Hepatocyte (in vitro differentiated cells): Measurements from ENCODE around the gene ADAMTSL4. TPM values are rescaled to one million over a fixed set of nuclear protein-coding genes. Genes with fewer than 3 reads are reported as not detected.

Source experiments
- DNase-seq: peaks from one replicate; pipeline ENCODE4 v3.0.0-alpha.2; 2016; ENCODE audit warnings: low spot score
- H2AFZ ChIP-seq: fragments of 200-600 bp; sonication (generic); 2 replicates; pipeline ENCODE4 v1.6.0; 2016; ENCODE audit warnings: antibody characterized with exemption, mild to moderate bottlenecking
- H3K27ac ChIP-seq: fragments of 200-600 bp; sonication (generic); 2 replicates; pipeline ENCODE4 v1.5.1; 2016; ENCODE audit warnings: mild to moderate bottlenecking
- H3K27me3 ChIP-seq: fragments of 200-600 bp; sonication (generic); 2 replicates; pipeline ENCODE4 v1.6.1; 2016
- H3K36me3 ChIP-seq: fragments of 200-600 bp; sonication (generic); replicated peaks from 2 replicates; pipeline ENCODE4 v1.5.1; 2016; ENCODE audit warnings: low read depth; ENCODE audit not compliant: insufficient read depth
- H3K4me1 ChIP-seq: fragments of 200-600 bp; sonication (generic); 2 replicates; pipeline ENCODE4 v1.5.1; 2016; ENCODE audit warnings: mild to moderate bottlenecking, moderate library complexity; ENCODE audit not compliant: insufficient read depth
- H3K4me2 ChIP-seq: fragments of 200-600 bp; sonication (generic); 2 replicates; pipeline ENCODE4 v1.6.0; 2016
- H3K4me3 ChIP-seq: fragments of 200-600 bp; sonication (generic); 2 replicates; pipeline ENCODE4 v1.5.1; 2016; ENCODE audit warnings: mild to moderate bottlenecking
- H3K79me2 ChIP-seq: fragments of 200-600 bp; sonication (generic); 2 replicates; pipeline ENCODE4 v1.6.0; 2017; ENCODE audit warnings: mild to moderate bottlenecking
- H3K9me2 ChIP-seq: fragments of 200-600 bp; sonication (generic); replicated peaks from 2 replicates; pipeline ENCODE4 v1.6.0; 2017; ENCODE audit warnings: mild to moderate bottlenecking; ENCODE audit not compliant: insufficient read depth
- H3K9me3 ChIP-seq: fragments of 200-600 bp; sonication (generic); 2 replicates; pipeline ENCODE4 v1.5.1; 2016; ENCODE audit warnings: low read depth, mild to moderate bottlenecking
- H4K20me1 ChIP-seq: fragments of 200-600 bp; sonication (generic); 2 replicates; pipeline ENCODE4 v1.6.0; 2016; ENCODE audit warnings: mild to moderate bottlenecking; ENCODE audit not compliant: insufficient read depth, poor library complexity, severe bottlenecking
- CTCF ChIP-seq: fragments of 200-600 bp; sonication (generic); IDR thresholded peaks from 2 replicates; pipeline ENCODE4 v1.5.1; 2016; ENCODE audit warnings: antibody characterized with exemption, mild to moderate bottlenecking; ENCODE audit not compliant: poor library complexity
- EZH2 ChIP-seq: fragments of 200-600 bp; sonication (generic); IDR thresholded peaks from 2 replicates; pipeline ENCODE4 v1.6.1; 2016; ENCODE audit warnings: antibody characterized with exemption, mild to moderate bottlenecking, borderline replicate concordance
- EZH2phosphoT487 ChIP-seq: fragments of 200-600 bp; sonication (generic); IDR thresholded peaks from one replicate; pipeline ENCODE4 v1.6.1; 2018; ENCODE audit warnings: antibody characterized with exemption, mild to moderate bottlenecking, low read depth, moderate library complexity; ENCODE audit not compliant: unreplicated experiment, severe bottlenecking
- WGBS: methylation state at CpG from one replicate; pipeline ENCODE4 v1.1.6; 2016; ENCODE audit warnings: low lambda C conversion rate; ENCODE audit errors: missing lambda C conversion rate; 5-methylcytosine and 5-hydroxymethylcytosine counted together
- polyA plus RNA-seq: library from polyadenylated mRNA; unstranded; fragments of >200 nt; fragmentation: Nextera tagmentation; extraction: Ambion mirVana; gene quantifications from 2 replicates; pipeline ENCODE4 v1.2.1, GENCODE V29; 2016
- total RNA-seq: library from RNA; depleted of rRNA; stranded (reverse); fragments of >200 nt; gene quantifications from 2 replicates; pipeline ENCODE4 v1.2.3, GENCODE V29; 2014

Gene ADAMTSL4
- total and polyA plus RNA-seq, 2 experiments from 2014 or later: 8.1 to 19.7 TPM

- H3K4me1 ChIP-seq: peaks cover 53% of the 10 kb centered on the region
- H3K9me2 ChIP-seq: no peaks in the 10 kb centered on the region
- H4K20me1 ChIP-seq: no peaks in the 10 kb centered on the region
- peak; percentile 97 for DNase-seq
- WGBS: under 1% methylated on average over 13 of the region's 18 CpGs
- peak overlapping the region; percentile 21 for H3K4me3 ChIP-seq
- no peaks in the 10 kb centered on the region for H3K27me3 ChIP-seq
- TF ChIP-seq EZH2 (no peak), EZH2phosphoT487 (no peak), CTCF (no peak)
- H3K36me3 ChIP-seq: no peaks in the 10 kb centered on the region
- peaks cover 64% of the 10 kb centered on the region for H3K79me2 ChIP-seq
- H2AFZ ChIP-seq: no peak overlapping the region
- H3K9me3 ChIP-seq: no peaks in the 10 kb centered on the region
- H3K27ac ChIP-seq: peak overlapping the region; percentile 99
- peak overlapping the region; percentile 80 for H3K4me2 ChIP-seq
These were observed 12.8 kb downstream of the ADAMTSL4 start for GRCh38 chr1:150561974-150562445.

- TF ChIP-seq EZH2: no peak
- TF ChIP-seq EZH2phosphoT487: no peak
- TF ChIP-seq CTCF: no peak
- peak; percentile 43 for DNase-seq
- no peak overlapping the region for H2AFZ ChIP-seq
- H3K79me2 ChIP-seq: peaks cover 68% of the 10 kb centered on the region
- H3K4me3 ChIP-seq: peak overlapping the region; percentile 10
- no peaks in the 10 kb centered on the region for H4K20me1 ChIP-seq
- 10% methylated on average over 4 of the region's 4 CpGs for WGBS
- H3K27me3 ChIP-seq: no peaks in the 10 kb centered on the region
- no peaks in the 10 kb centered on the region for H3K9me2 ChIP-seq
- peak overlapping the region; percentile 99 for H3K27ac ChIP-seq
- no peaks in the 10 kb centered on the region for H3K36me3 ChIP-seq
- no peaks in the 10 kb centered on the region for H3K9me3 ChIP-seq
- H3K4me1 ChIP-seq: peaks cover 60% of the 10 kb centered on the region
- peak overlapping the region; percentile 80 for H3K4me2 ChIP-seq
These were observed 13.5 kb downstream of the ADAMTSL4 start for GRCh38 chr1:150562446-150563339.

- peak overlapping the region; percentile 80 for H3K4me2 ChIP-seq
- peaks cover 63% of the 10 kb centered on the region for H3K4me1 ChIP-seq
- peak; percentile 56 for DNase-seq
These were observed 14.3 kb downstream of the ADAMTSL4 start for GRCh38 chr1:150563340-150564038.

More at GRCh38 chr1:150563340-150564038, 14.3 kb downstream of the ADAMTSL4 start:
- Histone ChIP-seq H3K9me2 (no peaks in the 10 kb centered on the region), H3K79me2 (peaks cover 62% of the 10 kb centered on the region), H3K27ac (peak overlapping the region; percentile 99), H3K4me3 (no peak overlapping the region), H3K27me3 (no peaks in the 10 kb centered on the region), H3K9me3 (no peaks in the 10 kb centered on the region), H2AFZ (no peak overlapping the region), H4K20me1 (no peaks in the 10 kb centered on the region), H3K36me3 (no peaks in the 10 kb centered on the region)
- no peak for TF ChIP-seq CTCF
- no peak for TF ChIP-seq EZH2phosphoT487
- TF ChIP-seq EZH2: no peak
- 48% methylated on average over 4 of the region's 4 CpGs for WGBS
